OCI-M1 (cell line): ENCODE measurements around the gene KCND1.

Experiments
- DNase-seq: peaks from one replicate; lab custom pipeline; 2025; lab: John Stamatoyannopoulos, UW

KCND1 gene

DNA sequence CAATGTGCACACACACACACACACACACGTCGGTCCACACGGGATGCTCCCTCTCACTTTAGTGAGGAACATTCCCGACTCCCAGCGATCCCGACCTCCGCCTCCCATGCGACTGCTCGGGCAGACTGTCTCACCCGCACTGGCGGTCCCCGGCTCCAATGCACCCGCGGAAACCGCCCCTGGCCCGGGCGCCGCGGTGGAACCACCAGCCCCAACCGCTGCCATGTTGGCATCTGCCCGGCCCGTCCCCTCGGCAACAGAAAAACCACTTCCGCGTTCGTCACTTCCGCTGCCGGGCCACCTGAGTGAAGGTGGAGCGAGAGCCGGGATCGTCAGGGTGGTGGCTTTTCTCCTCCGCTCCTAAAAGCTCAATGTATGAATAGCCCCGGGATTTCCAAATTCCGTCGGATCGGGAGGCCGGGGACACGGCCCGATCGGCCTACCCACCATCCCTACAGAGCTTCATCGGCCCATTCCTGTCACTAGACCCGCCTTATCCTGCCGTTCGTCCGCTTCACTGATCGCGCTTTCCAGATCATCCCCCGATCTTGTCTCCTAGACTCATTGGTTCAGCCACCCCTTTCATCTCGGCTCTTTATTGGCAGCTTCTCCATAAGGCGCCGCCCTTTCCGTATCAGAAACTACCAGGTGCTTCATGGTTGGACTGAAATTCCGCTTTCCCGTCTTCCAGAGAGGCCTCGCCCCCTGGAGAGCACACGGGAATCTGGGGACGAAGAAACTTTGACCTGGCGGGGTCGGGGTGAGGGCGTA is 60.0 kb downstream of the KCND1 start, which contains the start of gene SLC35A2:
TSS of gene SLC35A2 (minus strand) at position 235 of the 771 bp plus-strand sequence. CDS start at position 225, 10 bp downstream.
- DNase-seq, result peak; percentile 96
